ENCODE results near the gene NDUFB7. TPM values are rescaled to one million over a fixed set of nuclear protein-coding genes. Genes with fewer than 3 reads are reported as not detected.
"Not testable (repeated sequence)": the region's sequence is repeated elsewhere in the genome, so short reads cannot be mapped to it uniquely, and the experiment has no call there.

Gene NDUFB7
- total RNA-seq, 2 experiments from 2014 or later, result 31.7 to 39.1 TPM

- no peak overlapping the region for H3K4me3 Mint-ChIP-seq
- peak in 1 of 14 experiments; percentile 31 for DNase-seq
- ChIA-PET CTCF (interaction anchor here (3.8 kb wide), 1 partner anchor 9 kb away, joined by 18 read pairs; no protein-coding TSS in a partner anchor), POLR2A (no interaction called here)
- H3K4me1 ChIP-seq (ENCODE audit: insufficient read depth, low read length), result peaks cover 39% of the 10 kb centered on the region
- H3K9me3 ChIP-seq (ENCODE audit: control insufficient read depth in 1 of 2, insufficient read depth in 1 of 2, low read length in 2 of 2), result no peaks in the 10 kb centered on the region
- H3K36me3 Mint-ChIP-seq (ENCODE audit: low read depth), result peaks cover 40% of the 10 kb centered on the region
- ATAC-seq (ENCODE audit: poor library complexity), result no peak
- peaks cover 23% of the 10 kb centered on the region for H3K4me1 Mint-ChIP-seq (ENCODE audit: low read depth)
- H3K27ac ChIP-seq (ENCODE audit: low read depth in 1 of 2, low read length in 2 of 2), result no peak overlapping the region
- H3K27me3 Mint-ChIP-seq, result no peaks in the 10 kb centered on the region
- no peaks in the 10 kb centered on the region for H3K27me3 ChIP-seq (ENCODE audit: control insufficient read depth in 1 of 2, insufficient read depth in 2 of 2, low read length in 2 of 2)
- intact Hi-C loops (cut with DNase I, micrococcal nuclease), result no loop called here
- TF ChIP-seq, protein P1, sequence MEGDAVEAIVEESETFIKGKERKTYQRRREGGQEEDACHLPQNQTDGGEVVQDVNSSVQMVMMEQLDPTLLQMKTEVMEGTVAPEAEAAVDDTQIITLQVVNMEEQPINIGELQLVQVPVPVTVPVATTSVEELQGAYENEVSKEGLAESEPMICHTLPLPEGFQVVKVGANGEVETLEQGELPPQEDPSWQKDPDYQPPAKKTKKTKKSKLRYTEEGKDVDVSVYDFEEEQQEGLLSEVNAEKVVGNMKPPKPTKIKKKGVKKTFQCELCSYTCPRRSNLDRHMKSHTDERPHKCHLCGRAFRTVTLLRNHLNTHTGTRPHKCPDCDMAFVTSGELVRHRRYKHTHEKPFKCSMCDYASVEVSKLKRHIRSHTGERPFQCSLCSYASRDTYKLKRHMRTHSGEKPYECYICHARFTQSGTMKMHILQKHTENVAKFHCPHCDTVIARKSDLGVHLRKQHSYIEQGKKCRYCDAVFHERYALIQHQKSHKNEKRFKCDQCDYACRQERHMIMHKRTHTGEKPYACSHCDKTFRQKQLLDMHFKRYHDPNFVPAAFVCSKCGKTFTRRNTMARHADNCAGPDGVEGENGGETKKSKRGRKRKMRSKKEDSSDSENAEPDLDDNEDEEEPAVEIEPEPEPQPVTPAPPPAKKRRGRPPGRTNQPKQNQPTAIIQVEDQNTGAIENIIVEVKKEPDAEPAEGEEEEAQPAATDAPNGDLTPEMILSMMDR (IDR thresholded peaks at IDR 0.05), result no peak
- no peak overlapping the region for H3K4me3 ChIP-seq (ENCODE audit: low read length)
- H3K9me3 Mint-ChIP-seq, result no peaks in the 10 kb centered on the region
- no peak overlapping the region for H3K27ac Mint-ChIP-seq
- H3K36me3 ChIP-seq (ENCODE audit: insufficient read depth, low read length), result peaks cover 44% of the 10 kb centered on the region
These were observed 5.8 kb downstream of the NDUFB7 start for GRCh38 chr19:14565765-14566711.

DNA sequence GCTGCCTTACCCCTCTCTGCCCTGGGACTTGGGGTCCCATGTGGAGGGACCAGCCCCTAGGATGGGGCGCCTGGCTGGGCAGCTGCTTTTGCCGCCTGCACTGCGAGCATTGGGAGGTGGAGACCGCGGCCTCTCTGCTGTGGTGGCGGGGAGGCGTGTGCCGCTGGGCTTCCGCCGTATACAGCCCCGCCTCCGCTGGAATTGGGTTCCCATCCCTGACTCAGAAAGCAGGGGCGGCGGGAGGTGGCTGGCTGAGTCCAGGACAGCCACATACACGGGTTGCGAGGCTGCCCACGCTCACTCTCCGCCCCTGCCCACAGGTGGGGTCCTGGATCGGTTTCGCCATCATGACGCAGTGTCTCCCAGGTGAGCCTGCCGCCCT is 6.6 kb downstream of the NDUFB7 start:
- H3K9me3 Mint-ChIP-seq, result no peaks in the 10 kb centered on the region
- TF ChIP-seq, protein P1 (IDR thresholded peaks at IDR 0.05), result no peak
- H3K4me3 Mint-ChIP-seq, result no peak overlapping the region
- Histone ChIP-seq H3K9me3 (ENCODE audit: control insufficient read depth in 1 of 2, insufficient read depth in 1 of 2, low read length in 2 of 2) (no peaks in the 10 kb centered on the region), H3K4me1 (ENCODE audit: insufficient read depth, low read length) (peaks cover 39% of the 10 kb centered on the region), H3K4me3 (ENCODE audit: low read length) (no peak overlapping the region), H3K27ac (ENCODE audit: low read depth in 1 of 2, low read length in 2 of 2) (no peak overlapping the region), H3K36me3 (ENCODE audit: insufficient read depth, low read length) (peaks cover 44% of the 10 kb centered on the region), H3K27me3 (ENCODE audit: control insufficient read depth in 1 of 2, insufficient read depth in 2 of 2, low read length in 2 of 2) (no peaks in the 10 kb centered on the region)
- POLR2A ChIA-PET, result interaction anchor here (1.1 kb wide), 1 partner anchor 47 kb away, joined by 4 read pairs; the partner anchor contains the start of gene DNAJB1
- H3K36me3 Mint-ChIP-seq (ENCODE audit: low read depth), result peaks cover 43% of the 10 kb centered on the region
- H3K27me3 Mint-ChIP-seq, result no peaks in the 10 kb centered on the region
- DNase-seq, result peak in 1 of 14 experiments; percentile 35
- CTCF ChIA-PET, result no interaction called here
- no peak overlapping the region for H3K27ac Mint-ChIP-seq
- no peak for ATAC-seq (ENCODE audit: poor library complexity)
- intact Hi-C loops (cut with DNase I, micrococcal nuclease), result no loop called here
- peaks cover 27% of the 10 kb centered on the region for H3K4me1 Mint-ChIP-seq (ENCODE audit: low read depth)

GRCh38 chr19:14564652-14565297 is 7.1 kb downstream of the NDUFB7 start:
- Histone ChIP-seq H3K4me1 (ENCODE audit: insufficient read depth, low read length) (peaks cover 42% of the 10 kb centered on the region), H3K36me3 (ENCODE audit: insufficient read depth, low read length) (peaks cover 45% of the 10 kb centered on the region)
- CTCF ChIA-PET; H3K4me3 Mint-ChIP-seq; intact Hi-C loops (cut with DNase I, micrococcal nuclease); H3K27me3 ChIP-seq (ENCODE audit: control insufficient read depth in 1 of 2, insufficient read depth in 2 of 2, low read length in 2 of 2); H3K9me3 Mint-ChIP-seq; H3K27ac ChIP-seq (ENCODE audit: low read depth in 1 of 2, low read length in 2 of 2); H3K27me3 Mint-ChIP-seq; H3K4me3 ChIP-seq (ENCODE audit: low read length); H3K9me3 ChIP-seq (ENCODE audit: control insufficient read depth in 1 of 2, insufficient read depth in 1 of 2, low read length in 2 of 2); H3K27ac Mint-ChIP-seq; ATAC-seq (ENCODE audit: poor library complexity): not testable (repeated sequence)
- H3K4me1 Mint-ChIP-seq (ENCODE audit: low read depth), result peaks cover 28% of the 10 kb centered on the region
- DNase-seq, result peak in 1 of 14 experiments; percentile 35
- peaks cover 44% of the 10 kb centered on the region for H3K36me3 Mint-ChIP-seq (ENCODE audit: low read depth)
- POLR2A ChIA-PET, result interaction anchor here (1.1 kb wide), 1 partner anchor 46 kb away, joined by 4 read pairs; the partner anchor contains the start of gene DNAJB1
